Heart left ventricle (tissue), 16 donors: Measurements from ENCODE around the gene NME3. TPM values are rescaled to one million over a fixed set of nuclear protein-coding genes. Genes with fewer than 3 reads are reported as not detected.

Experiments
- ATAC-seq, 4 donors: fragments of 200-7000 bp; cut with Tn5 transposase; one replicate each; pipeline ENCODE4 v1.9.1; 2020 to 2022; ENCODE audit warnings: moderate library complexity in 4 of 4, mild to moderate bottlenecking in 3 of 4, moderate number of reproducible peaks in 1 of 4
- DNase-seq, 5 donors: peaks; one replicate each; pipeline ENCODE4 v3.0.0-alpha.2; 2020
- H3K27ac ChIP-seq, 12 donors: fragments of 200-600 bp; sonication (generic) in 4 of 12; one replicate each; pipeline versions ENCODE4 v1.5.0 to v1.8.0; 2016 to 2022; ENCODE audit warnings: mild to moderate bottlenecking in 2 of 12
- H3K27me3 ChIP-seq, 9 donors: fragments of 200-600 bp; sonication (generic) in 2 of 9; one replicate each; pipeline versions ENCODE4 v1.5.1 to v1.8.0; 2016 to 2022; ENCODE audit warnings: mild to moderate bottlenecking in 3 of 9
- H3K36me3 ChIP-seq, 9 donors: fragments of 200-600 bp; sonication (generic) in 2 of 9; one replicate each; pipeline versions ENCODE4 v1.5.0 to v1.8.0; 2018 to 2022; ENCODE audit warnings: mild to moderate bottlenecking in 2 of 9
- H3K4me1 ChIP-seq, 12 donors: fragments of 200-600 bp; sonication (generic) in 4 of 12; one replicate each; pipeline versions ENCODE4 v1.5.0 to v1.8.0; 2016 to 2022; ENCODE audit warnings: mild to moderate bottlenecking in 3 of 12
- H3K4me3 ChIP-seq, 12 donors: fragments of 200-600 bp; sonication (generic) in 4 of 12; one replicate each; pipeline versions ENCODE4 v1.5.0 to v1.8.0; 2017 to 2022; ENCODE audit warnings: mild to moderate bottlenecking in 9 of 12, moderate library complexity in 4 of 12
- H3K9me3 ChIP-seq, 12 donors: fragments of 200-600 bp; sonication (generic) in 4 of 12; one replicate each; pipeline versions ENCODE4 v1.5.0 to v1.8.0; 2016 to 2022; ENCODE audit warnings: mild to moderate bottlenecking in 1 of 12
- CTCF ChIP-seq, 12 donors: fragments of 200-600 bp; sonication (generic) in 4 of 12; IDR thresholded peaks; one replicate each; pipeline versions ENCODE4 v1.5.0 to v1.8.0; 2018 to 2022; ENCODE audit warnings: antibody characterized with exemption in 12 of 12, mild to moderate bottlenecking in 5 of 12
- POLR2A ChIP-seq, 2 donors: fragments of 450-650 bp; IDR thresholded peaks; one replicate each; pipeline ENCODE4 v1.6.1; 2017; ENCODE audit warnings: antibody characterized with exemption in 2 of 2, mild to moderate bottlenecking in 2 of 2, moderate library complexity in 2 of 2
- WGBS, 4 donors: extraction: QIAGEN DNeasy Blood & Tissue Kit in 2 of 4; methylation state at CpG; one replicate each; pipeline versions ENCODE4 v1.1.5 to v1.1.7; 2013 to 2018; 5-methylcytosine and 5-hydroxymethylcytosine counted together
- intact Hi-C, 10 donors: fragments of 100-400 bp; cut with DNase I; formaldehyde crosslinking; loops; one replicate each; pipeline versions ENCODE4 v1.11.1 to v1.14.2; 2022
- polyA plus RNA-seq, 2 donors: library from polyadenylated mRNA; stranded (reverse); fragments of 200-250 nt; gene quantifications; one replicate each; pipeline ENCODE4 v1.2.3, GENCODE V29; 2013
- total RNA-seq, 9 donors: library from RNA; depleted of rRNA in 2 of 9; stranded (reverse); fragments of >200 nt in 2 of 9; fragmentation: NEBNext Ultra II Directional in 3 of 9; extraction: Animal tissue kit (Norgen Biotek cat#: 25700) in 3 of 9; gene quantifications; one replicate each; pipeline versions ENCODE4 v1.1.0 to v1.2.4, GENCODE V29; 2016 to 2023
- donor health status: ischemic (EF 13 %, LVEDD 7.1; RV severe dilation, severe dysfunction).
- donor health status: healthy with polysubstance abuse.
- donor health status: DM: no; HTN: yes; CAD: no.
- donor health status: DM: no; HTN: no; CAD: no.
- donor health status: ischemic (EF 25% LVEDD 6.9; RV normal size, moderate dysfunction).
- donor health status: ischemic (EF 25% LVEDD 5.7; RV mildly dilated, moderate dysfunction).
- donor health status: healthy.
- donor health status: DM: yes; HTN: yes; CAD: no.
- donor health status: ischemic (EF 35%, LVEDD 5.7; RV mildly dilated, moderate dysfunction).
- donor health status: nonischemic (EF 11% LVEDD 7.7; RV severe dilation, severe dysfunction).
- donor health status: DM: yes; HTN: yes; CAD: no.
- donor health status: PGD.
- donor health status: ischemic (EF 29% LVEDD 5.4; RV normal size, mild dysfunction).
- donor health status: nonischemic (EF 23%, LVEDD 6.1; RV moderate dilation, normal function).

NME3 gene
- total and polyA plus RNA-seq, 11 donors, result 24.4 to 86.4 (median 31.3) TPM

GRCh38 chr16:1758923-1759322 is 12.4 kb downstream of the NME3 start:
- no peak for TF ChIP-seq POLR2A (IDR thresholded peaks at IDR 0.05)
- TF ChIP-seq CTCF (IDR thresholded peaks at IDR 0.05), result no peak
- DNase-seq (no peak), ATAC-seq (no peak)
- Histone ChIP-seq H3K4me1 (no peaks in the 10 kb centered on the region), H3K9me3 (no peaks in the 10 kb centered on the region), H3K4me3 (no peak overlapping the region), H3K27ac (no peak overlapping the region), H3K27me3 (no peaks in the 10 kb centered on the region), H3K36me3 (peaks cover 0 to 77% (median 66%) of the 10 kb centered on the region in 9 donors)
- intact Hi-C loops, result no loop called here
- 91 to 94% (median 93%) methylated on average over 15 to 18 of the region's 18 CpGs for WGBS, 4 donors

- H3K36me3 ChIP-seq, result peaks cover 0 to 77% (median 67%) of the 10 kb centered on the region in 9 donors
- H3K4me1 ChIP-seq, result no peaks in the 10 kb centered on the region
- H3K27ac ChIP-seq, result no peak overlapping the region
- intact Hi-C loops, result no loop called here
- WGBS, 4 donors, result 95 to 96% (median 95%) methylated on average over 30 to 37 of the region's 37 CpGs
- DNase-seq (no peak), ATAC-seq (no peak)
- TF ChIP-seq POLR2A (IDR thresholded peaks at IDR 0.05), result no peak
- TF ChIP-seq CTCF (IDR thresholded peaks at IDR 0.05), result no peak
- H3K4me3 ChIP-seq, result no peak overlapping the region
- H3K9me3 ChIP-seq, result no peaks in the 10 kb centered on the region
- no peaks in the 10 kb centered on the region for H3K27me3 ChIP-seq
These were observed 13.5 kb downstream of the NME3 start for GRCh38 chr16:1757714-1758461.

- intact Hi-C loops, result no loop called here
- Histone ChIP-seq H3K4me3 (no peak overlapping the region), H3K27me3 (no peaks in the 10 kb centered on the region), H3K36me3 (peaks cover 0 to 87% (median 72%) of the 10 kb centered on the region in 9 donors), H3K4me1 (no peaks in the 10 kb centered on the region), H3K27ac (no peak overlapping the region), H3K9me3 (no peaks in the 10 kb centered on the region)
- DNase-seq, result no peak
- no peak for ATAC-seq
- 91 to 97% (median 94%) methylated on average over 12 of the region's 12 CpGs for WGBS, 4 donors
- TF ChIP-seq POLR2A (IDR thresholded peaks at IDR 0.05) (no peak), CTCF (IDR thresholded peaks at IDR 0.05) (no peak)
These were observed 17.1 kb downstream of the NME3 start for GRCh38 chr16:1754204-1754603.

GRCh38 chr16:1752853-1753252 is 18.5 kb downstream of the NME3 start:
- ATAC-seq (no peak), DNase-seq (no peak)
- intact Hi-C loops, result no loop called here
- Histone ChIP-seq H3K4me3 (no peak overlapping the region), H3K36me3 (peaks cover 0 to 89% (median 79%) of the 10 kb centered on the region in 9 donors), H3K27ac (no peak overlapping the region), H3K27me3 (no peaks in the 10 kb centered on the region), H3K9me3 (no peaks in the 10 kb centered on the region), H3K4me1 (no peaks in the 10 kb centered on the region)
- no peak for TF ChIP-seq CTCF (IDR thresholded peaks at IDR 0.05)
- no peak for TF ChIP-seq POLR2A (IDR thresholded peaks at IDR 0.05)
- 91 to 95% (median 95%) methylated on average over 14 of the region's 14 CpGs for WGBS, 4 donors
